GM13976 (cell line): Measurements from ENCODE around the gene TEX44.
"Not testable (repeated sequence)": the region's sequence is repeated elsewhere in the genome, so short reads cannot be mapped to it uniquely, and the experiment has no call there.

Experiments
- DNase-seq: peaks from one replicate; pipeline ENCODE4 v3.0.0; 2012; ENCODE audit warnings: low spot score
- CTCF ChIP-seq: IDR thresholded peaks from 2 replicates; pipeline ENCODE4 v1.5.1; 2012; ENCODE audit warnings: borderline replicate concordance, mild to moderate bottlenecking; ENCODE audit not compliant: insufficient read depth; ENCODE audit errors: extremely low read depth, missing control alignments, control extremely low read depth
- in situ Hi-C: fragments of 300-500 bp; cut with MboI; formaldehyde crosslinking; loops from one replicate; pipeline ENCODE4 v1.12.0; 2022; ENCODE audit warnings: low sequenced_read_pairs, mixed read lengths, inconsistent platforms; ENCODE audit not compliant: unreplicated experiment

The TEX44 gene

GRCh38 chr2:231581328-231581727, 11.3 kb upstream of the TEX44 start:
- no peak for DNase-seq
- no peak for TF ChIP-seq CTCF
- in situ Hi-C loops: no loop called here

DNA sequence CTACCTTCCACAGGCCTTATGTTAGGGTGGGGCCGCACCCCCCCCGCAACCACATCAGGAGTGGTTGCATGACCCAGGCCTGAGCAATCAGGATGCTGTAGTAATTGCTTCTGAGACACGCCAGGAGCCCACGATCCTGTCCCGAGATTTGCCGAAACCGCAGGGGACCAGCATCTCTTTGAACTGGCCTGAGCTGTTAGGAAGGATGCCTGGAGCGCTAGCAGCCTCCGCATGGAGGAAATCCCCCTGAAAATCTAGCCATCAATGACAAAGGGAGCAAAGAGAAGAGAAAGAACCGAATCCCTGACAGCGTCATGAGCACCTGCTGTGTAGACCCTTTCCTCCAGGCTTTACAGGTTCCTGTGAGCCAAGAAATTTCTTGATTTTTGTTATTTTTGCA, 8.7 kb upstream of the TEX44 start:
- TF ChIP-seq CTCF: no peak
- DNase-seq: no peak
- in situ Hi-C loops: no loop called here

GRCh38 chr2:231587744-231588143, 4.9 kb upstream of the TEX44 start:
- in situ Hi-C loops: not testable (repeated sequence)

DNA sequence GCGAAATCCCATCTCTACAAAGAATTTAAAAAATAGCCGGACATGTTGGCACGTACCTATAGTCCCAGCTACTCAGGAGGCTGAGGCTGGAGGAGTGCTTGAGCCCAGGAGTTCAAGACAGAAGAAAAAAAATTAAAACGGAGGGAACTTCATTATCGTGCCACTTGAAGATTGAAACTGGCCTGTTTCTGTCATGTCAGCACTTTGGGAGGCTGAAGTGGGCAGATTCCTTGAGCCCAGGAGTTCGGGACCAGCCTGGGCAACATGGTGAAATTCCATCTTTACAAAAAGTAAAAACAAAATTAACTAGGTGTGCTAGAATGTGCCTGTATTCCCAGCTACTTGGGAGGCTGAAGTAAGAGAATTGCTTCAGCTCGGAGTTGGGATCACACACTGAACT, 3.0 kb upstream of the TEX44 start:
- DNase-seq: no peak
- no peak for TF ChIP-seq CTCF
- in situ Hi-C loops: no loop called here

More at GRCh38 chr2:231587744-231588143, 4.9 kb upstream of the TEX44 start:
- DNase-seq: not testable (repeated sequence)

- in situ Hi-C loops: no loop called here
- DNase-seq: no peak
- TF ChIP-seq CTCF: no peak
These were observed 2.0 kb upstream of the TEX44 start for GRCh38 chr2:231590614-231591013.

DNA sequence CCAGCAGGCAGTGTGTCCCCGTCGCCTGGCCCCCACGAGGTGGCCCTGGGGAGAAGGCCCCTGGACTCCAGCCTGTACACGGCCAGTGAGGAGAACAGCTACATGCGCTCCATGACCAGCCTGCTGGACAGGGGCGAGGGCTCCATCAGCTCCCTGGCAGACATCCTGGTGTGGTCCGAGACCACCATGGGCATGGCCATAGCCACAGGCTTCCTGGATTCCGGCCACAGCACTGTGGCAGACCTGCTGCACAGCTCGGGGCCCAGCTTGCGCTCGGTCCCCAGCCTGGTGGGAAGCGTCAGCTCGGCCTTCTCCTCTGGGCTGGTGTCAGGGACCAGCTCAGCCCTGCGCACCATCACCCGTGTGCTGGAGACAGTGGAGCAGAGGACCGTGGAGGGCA, 1.0 kb downstream of the TEX44 start:
- no peak for TF ChIP-seq CTCF
- in situ Hi-C loops: no loop called here
- DNase-seq: no peak

DNA sequence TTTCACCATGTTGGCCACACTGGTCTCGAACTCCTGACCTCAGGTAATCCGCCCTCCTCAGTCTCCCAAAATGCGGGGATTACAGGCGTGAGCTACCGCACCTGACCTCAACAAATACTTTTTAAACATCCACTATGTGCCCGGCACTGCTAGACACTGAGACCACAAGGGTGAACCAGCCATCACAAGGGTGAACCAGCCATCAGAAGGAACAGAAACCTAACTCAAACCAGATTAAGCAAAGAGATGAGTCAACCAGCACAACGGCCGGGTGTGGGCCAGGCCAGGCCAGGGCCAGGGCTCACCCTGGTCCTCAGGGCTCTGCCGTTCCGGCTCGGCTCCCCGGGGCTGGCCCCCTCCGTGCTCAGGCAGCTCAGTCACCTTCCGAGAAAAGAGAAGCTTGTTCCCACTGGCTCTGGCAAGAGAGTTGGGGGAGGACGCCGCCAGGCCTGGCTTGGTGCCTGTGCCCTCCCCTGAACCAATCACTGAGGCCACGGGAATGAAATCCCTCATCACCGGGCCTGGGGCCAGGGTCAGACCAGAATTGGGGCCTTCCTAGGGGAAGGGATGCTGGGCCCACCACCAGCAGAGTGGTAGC, 4.4 kb downstream of the TEX44 start:
- peak; percentile 70 for DNase-seq
- in situ Hi-C loops: no loop called here
- no peak for TF ChIP-seq CTCF
